Heart left ventricle (tissue), 13 donors: ENCODE results near the gene CCS.

ENCODE experiments used
- POLR2A ChIP-seq, 2 donors: fragments of 450-650 bp; IDR thresholded peaks; one replicate each; pipeline ENCODE4 v1.6.1; 2017; ENCODE audit warnings: antibody characterized with exemption in 2 of 2, mild to moderate bottlenecking in 2 of 2, moderate library complexity in 2 of 2
- TF ChIP-seq, protein P1 (sequence below), 12 donors: fragments of 200-600 bp; sonication (generic) in 4 of 12; IDR thresholded peaks; one replicate each; pipeline versions ENCODE4 v1.5.0 to v1.8.0; 2018 to 2022; ENCODE audit warnings: antibody characterized with exemption in 12 of 12, mild to moderate bottlenecking in 5 of 12
- donor health status: ischemic (EF 13 %, LVEDD 7.1; RV severe dilation, severe dysfunction).
- donor health status: DM: no; HTN: yes; CAD: no.
- donor health status: DM: no; HTN: no; CAD: no.
- donor health status: ischemic (EF 25% LVEDD 6.9; RV normal size, moderate dysfunction).
- donor health status: ischemic (EF 25% LVEDD 5.7; RV mildly dilated, moderate dysfunction).
- donor health status: ischemic (EF 35%, LVEDD 5.7; RV mildly dilated, moderate dysfunction).
- donor health status: nonischemic (EF 11% LVEDD 7.7; RV severe dilation, severe dysfunction).
- donor health status: DM: yes; HTN: yes; CAD: no.
- donor health status: PGD.
- donor health status: ischemic (EF 29% LVEDD 5.4; RV normal size, mild dysfunction).
- donor health status: nonischemic (EF 23%, LVEDD 6.1; RV moderate dilation, normal function).

DNA sequence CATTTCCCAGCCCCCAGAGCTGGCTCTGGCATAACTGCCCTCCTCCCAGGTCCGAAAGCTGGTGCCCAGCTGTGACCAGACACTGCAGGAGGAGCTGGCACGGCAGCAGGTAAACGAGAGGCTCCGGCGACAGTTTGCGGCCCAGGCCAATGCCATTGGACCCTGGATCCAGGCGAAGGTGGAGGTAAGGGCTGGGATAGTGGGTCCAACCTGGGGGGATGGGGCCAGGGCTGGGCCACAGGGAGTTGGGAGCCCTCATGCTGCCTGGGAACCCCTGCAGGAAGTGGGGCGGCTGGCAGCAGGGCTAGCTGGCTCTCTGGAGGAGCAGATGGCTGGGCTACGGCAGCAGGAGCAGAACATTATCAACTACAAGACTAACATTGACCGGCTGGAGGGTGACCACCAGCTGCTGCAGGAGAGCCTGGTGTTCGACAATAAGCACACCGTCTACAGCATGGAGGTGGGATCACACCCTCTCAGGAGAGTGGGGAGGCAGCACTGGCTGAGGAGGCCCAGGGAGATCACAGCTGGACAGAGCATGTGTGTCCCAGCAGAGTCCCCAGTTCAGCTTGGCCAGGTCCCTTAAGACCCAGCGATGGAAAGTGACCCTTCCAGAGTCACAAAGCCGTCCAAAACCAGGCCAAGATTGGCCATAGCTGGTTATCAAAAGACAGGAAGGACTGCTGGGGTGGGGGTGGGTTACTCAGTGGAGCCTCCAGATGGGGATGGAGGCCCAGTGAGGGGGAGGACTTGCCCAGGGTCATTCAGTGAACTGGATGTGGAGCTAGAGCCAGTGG, 31.6 kb upstream of the CCS start:
- TF ChIP-seq, protein P1, sequence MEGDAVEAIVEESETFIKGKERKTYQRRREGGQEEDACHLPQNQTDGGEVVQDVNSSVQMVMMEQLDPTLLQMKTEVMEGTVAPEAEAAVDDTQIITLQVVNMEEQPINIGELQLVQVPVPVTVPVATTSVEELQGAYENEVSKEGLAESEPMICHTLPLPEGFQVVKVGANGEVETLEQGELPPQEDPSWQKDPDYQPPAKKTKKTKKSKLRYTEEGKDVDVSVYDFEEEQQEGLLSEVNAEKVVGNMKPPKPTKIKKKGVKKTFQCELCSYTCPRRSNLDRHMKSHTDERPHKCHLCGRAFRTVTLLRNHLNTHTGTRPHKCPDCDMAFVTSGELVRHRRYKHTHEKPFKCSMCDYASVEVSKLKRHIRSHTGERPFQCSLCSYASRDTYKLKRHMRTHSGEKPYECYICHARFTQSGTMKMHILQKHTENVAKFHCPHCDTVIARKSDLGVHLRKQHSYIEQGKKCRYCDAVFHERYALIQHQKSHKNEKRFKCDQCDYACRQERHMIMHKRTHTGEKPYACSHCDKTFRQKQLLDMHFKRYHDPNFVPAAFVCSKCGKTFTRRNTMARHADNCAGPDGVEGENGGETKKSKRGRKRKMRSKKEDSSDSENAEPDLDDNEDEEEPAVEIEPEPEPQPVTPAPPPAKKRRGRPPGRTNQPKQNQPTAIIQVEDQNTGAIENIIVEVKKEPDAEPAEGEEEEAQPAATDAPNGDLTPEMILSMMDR (IDR thresholded peaks at IDR 0.05), result no peak
- no peak for TF ChIP-seq POLR2A (IDR thresholded peaks at IDR 0.05)
